Progenitor cell of endocrine pancreas (in vitro differentiated cells): Measurements from ENCODE around the gene KANSL1. TPM values are rescaled to one million over a fixed set of nuclear protein-coding genes. Genes with fewer than 3 reads are reported as not detected.

Experiments used
- DNase-seq: peaks from one replicate; pipeline ENCODE4 v3.0.0; 2021; ENCODE audit warnings: low spot score; ENCODE audit not compliant: unreplicated experiment
- H3K27ac Mint-ChIP-seq: 2 replicates; pipeline ENCODE4 v1.8.0; 2021; ENCODE audit warnings: mild to moderate bottlenecking, moderate library complexity, mixed read lengths
- H3K27me3 Mint-ChIP-seq: 2 replicates; pipeline ENCODE4 v1.8.0; 2021; ENCODE audit warnings: mixed read lengths
- H3K36me3 Mint-ChIP-seq: 2 replicates; pipeline ENCODE4 v1.8.0; 2022; ENCODE audit warnings: mixed read lengths; ENCODE audit not compliant: insufficient read depth
- H3K4me1 Mint-ChIP-seq: 2 replicates; pipeline ENCODE4 v1.8.0; 2021; ENCODE audit warnings: low read depth, mixed read lengths
- H3K4me3 Mint-ChIP-seq: 2 replicates; pipeline ENCODE4 v1.8.0; 2021; ENCODE audit warnings: low read depth, mild to moderate bottlenecking, moderate library complexity, mixed read lengths
- H3K9me3 Mint-ChIP-seq: 2 replicates; pipeline ENCODE4 v1.8.0; 2021; ENCODE audit warnings: low read depth, mixed read lengths
- CTCF ChIP-seq: fragments of 200-600 bp; sonication (generic); IDR thresholded peaks from one replicate; pipeline ENCODE4 v1.5.0; 2021; ENCODE audit warnings: antibody characterized with exemption, mild to moderate bottlenecking; ENCODE audit not compliant: unreplicated experiment
- total RNA-seq: library from RNA; stranded (reverse); gene quantifications from 2 replicates; pipeline ENCODE4 v1.2.1, GENCODE V29; 2021

Gene KANSL1
- total RNA-seq, 1 donor from 2014 or later, result 173 TPM

GRCh38 chr17:46037722-46038255, 155.4 kb downstream of the KANSL1 start:
- H3K27ac Mint-ChIP-seq, result peak overlapping the region; percentile 81
- no peaks in the 10 kb centered on the region for H3K9me3 Mint-ChIP-seq
- peaks cover 2% of the 10 kb centered on the region for H3K4me1 Mint-ChIP-seq
- H3K4me3 Mint-ChIP-seq, result no peak overlapping the region
- H3K36me3 Mint-ChIP-seq, result peaks cover 28% of the 10 kb centered on the region
- DNase-seq, result no peak
- TF ChIP-seq CTCF, result no peak
- no peaks in the 10 kb centered on the region for H3K27me3 Mint-ChIP-seq

GRCh38 chr17:46036491-46036890, 156.7 kb downstream of the KANSL1 start:
- no peak for TF ChIP-seq CTCF
- Mint-ChIP-seq H3K9me3 (no peaks in the 10 kb centered on the region), H3K27me3 (no peaks in the 10 kb centered on the region), H3K36me3 (peaks cover 34% of the 10 kb centered on the region), H3K27ac (no peak overlapping the region), H3K4me3 (no peak overlapping the region), H3K4me1 (peaks cover 1% of the 10 kb centered on the region)
- no peak for DNase-seq

GRCh38 chr17:46035112-46035818, 158.0 kb downstream of the KANSL1 start:
- no peak overlapping the region for H3K27ac Mint-ChIP-seq
- no peak for TF ChIP-seq CTCF
- no peak overlapping the region for H3K4me3 Mint-ChIP-seq
- peaks cover 39% of the 10 kb centered on the region for H3K36me3 Mint-ChIP-seq
- no peaks in the 10 kb centered on the region for H3K9me3 Mint-ChIP-seq
- peaks cover 1% of the 10 kb centered on the region for H3K4me1 Mint-ChIP-seq
- DNase-seq, result no peak
- H3K27me3 Mint-ChIP-seq, result no peaks in the 10 kb centered on the region

DNA sequence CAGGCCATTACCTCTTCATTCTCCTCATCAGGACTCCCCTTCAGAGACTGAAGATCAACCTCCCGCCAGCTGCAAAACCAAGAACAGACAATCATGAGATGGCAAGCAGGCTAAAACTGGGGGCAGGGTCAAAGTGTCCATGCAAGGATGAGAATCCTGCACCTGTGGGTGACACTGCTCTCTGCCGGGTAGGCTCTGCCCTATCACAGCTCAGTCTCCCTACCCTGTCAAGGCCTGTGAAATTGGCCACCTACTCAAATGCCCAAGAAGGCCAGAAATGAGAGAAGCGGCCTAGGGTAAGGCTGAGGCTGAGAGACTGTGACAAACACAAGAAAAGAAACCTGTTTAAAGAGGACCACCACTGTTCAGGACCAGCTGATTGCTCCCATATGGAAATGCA, 159.8 kb downstream of the KANSL1 start:
- H3K27me3 Mint-ChIP-seq, result no peaks in the 10 kb centered on the region
- no peak for TF ChIP-seq CTCF
- DNase-seq, result no peak
- H3K9me3 Mint-ChIP-seq, result no peaks in the 10 kb centered on the region
- H3K36me3 Mint-ChIP-seq, result peaks cover 43% of the 10 kb centered on the region
- no peak overlapping the region for H3K4me3 Mint-ChIP-seq
- no peak overlapping the region for H3K27ac Mint-ChIP-seq
- peaks cover 1% of the 10 kb centered on the region for H3K4me1 Mint-ChIP-seq

DNA sequence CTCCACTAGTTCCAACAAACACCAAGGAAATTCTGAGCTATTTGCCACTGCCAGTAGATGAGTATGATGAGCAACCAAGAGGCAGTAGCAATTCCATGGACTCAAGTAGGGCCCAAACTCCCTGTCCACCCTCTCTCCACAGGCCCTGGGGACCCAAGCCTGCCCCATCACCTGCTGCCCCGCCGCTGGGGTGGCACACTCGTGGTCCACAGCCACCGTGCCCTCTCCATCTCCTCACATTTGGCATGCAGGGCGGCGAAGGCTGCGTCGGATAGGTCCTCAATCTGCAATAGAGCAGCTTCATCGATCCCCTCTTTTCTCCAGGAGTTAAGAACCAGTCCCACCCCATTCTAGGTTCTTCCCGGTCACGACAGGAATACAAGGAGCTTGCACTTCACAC, 160.3 kb downstream of the KANSL1 start:
- H3K27me3 Mint-ChIP-seq, result no peaks in the 10 kb centered on the region
- H3K4me1 Mint-ChIP-seq, result peaks cover 1% of the 10 kb centered on the region
- TF ChIP-seq CTCF, result no peak
- H3K9me3 Mint-ChIP-seq, result no peaks in the 10 kb centered on the region
- H3K36me3 Mint-ChIP-seq, result peaks cover 40% of the 10 kb centered on the region
- no peak overlapping the region for H3K4me3 Mint-ChIP-seq
- H3K27ac Mint-ChIP-seq, result no peak overlapping the region
- DNase-seq, result no peak
